Activated naive CD4-positive, alpha-beta T cell treated with anti-CD3 and anti-CD28 coated beads, Interleukin-2, amount 50 U/mL, for 24 hours (primary cell): ENCODE results near the gene MPO.

Experiments used
- H3K27ac Mint-ChIP-seq: one replicate; pipeline ENCODE4 v1.8.0; 2021; ENCODE audit warnings: mild to moderate bottlenecking, mixed read lengths
- H3K27me3 Mint-ChIP-seq: one replicate; pipeline ENCODE4 v1.8.0; 2021; ENCODE audit warnings: mixed read lengths
- H3K36me3 Mint-ChIP-seq: one replicate; pipeline ENCODE4 v1.8.0; 2021; ENCODE audit warnings: mixed read lengths
- H3K4me1 Mint-ChIP-seq: one replicate; pipeline ENCODE4 v1.8.0; 2021; ENCODE audit warnings: mixed read lengths
- H3K4me3 Mint-ChIP-seq: one replicate; pipeline ENCODE4 v1.8.0; 2021; ENCODE audit warnings: mild to moderate bottlenecking, mixed read lengths
- H3K9me3 Mint-ChIP-seq: one replicate; pipeline ENCODE4 v1.8.0; 2021; ENCODE audit warnings: mixed read lengths

Gene MPO, protein sequence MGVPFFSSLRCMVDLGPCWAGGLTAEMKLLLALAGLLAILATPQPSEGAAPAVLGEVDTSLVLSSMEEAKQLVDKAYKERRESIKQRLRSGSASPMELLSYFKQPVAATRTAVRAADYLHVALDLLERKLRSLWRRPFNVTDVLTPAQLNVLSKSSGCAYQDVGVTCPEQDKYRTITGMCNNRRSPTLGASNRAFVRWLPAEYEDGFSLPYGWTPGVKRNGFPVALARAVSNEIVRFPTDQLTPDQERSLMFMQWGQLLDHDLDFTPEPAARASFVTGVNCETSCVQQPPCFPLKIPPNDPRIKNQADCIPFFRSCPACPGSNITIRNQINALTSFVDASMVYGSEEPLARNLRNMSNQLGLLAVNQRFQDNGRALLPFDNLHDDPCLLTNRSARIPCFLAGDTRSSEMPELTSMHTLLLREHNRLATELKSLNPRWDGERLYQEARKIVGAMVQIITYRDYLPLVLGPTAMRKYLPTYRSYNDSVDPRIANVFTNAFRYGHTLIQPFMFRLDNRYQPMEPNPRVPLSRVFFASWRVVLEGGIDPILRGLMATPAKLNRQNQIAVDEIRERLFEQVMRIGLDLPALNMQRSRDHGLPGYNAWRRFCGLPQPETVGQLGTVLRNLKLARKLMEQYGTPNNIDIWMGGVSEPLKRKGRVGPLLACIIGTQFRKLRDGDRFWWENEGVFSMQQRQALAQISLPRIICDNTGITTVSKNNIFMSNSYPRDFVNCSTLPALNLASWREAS

DNA sequence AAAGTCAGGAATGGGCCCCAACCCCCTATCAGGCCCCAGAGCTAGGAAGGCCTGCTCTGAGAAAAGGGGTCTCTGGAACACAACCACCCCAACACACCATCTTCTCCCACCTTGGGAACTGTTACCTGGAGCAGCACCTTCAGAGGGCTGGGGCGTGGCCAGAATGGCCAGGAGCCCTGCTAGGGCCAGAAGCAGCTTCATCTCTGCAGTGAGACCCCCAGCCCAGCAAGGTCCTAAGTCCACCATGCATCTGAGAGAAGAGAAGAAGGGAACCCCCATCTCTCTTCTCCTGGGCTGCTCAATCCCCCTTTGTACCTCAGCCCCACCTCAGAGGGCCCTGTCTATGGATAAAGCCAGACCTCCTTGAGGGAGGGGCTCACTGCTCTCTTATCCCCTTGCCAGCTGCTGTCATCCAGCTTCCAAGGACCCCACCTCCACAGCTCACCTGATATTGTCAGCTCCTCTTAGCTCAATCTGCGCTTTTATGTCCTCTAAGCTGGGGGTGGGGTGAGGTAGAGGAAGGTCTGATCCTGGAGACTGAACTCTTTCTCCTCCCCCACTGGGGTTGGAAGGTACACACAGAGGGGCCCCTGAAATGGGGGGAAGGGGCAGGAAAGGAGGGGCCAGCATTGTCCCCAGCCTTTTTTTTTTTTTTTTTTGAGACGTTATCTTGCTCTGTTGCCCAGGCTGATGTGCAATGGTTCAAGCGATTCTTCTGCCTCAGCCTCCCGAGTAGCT lies at the start of gene MPO:
Gene MPO, minus strand, starts transcription at position 456 of the 738 bp plus-strand sequence. Its CDS starts 177 bp downstream, at position 279.
- Mint-ChIP-seq H3K27ac (no peak within 1 kb of the TSS), H3K9me3 (no peaks in the 10 kb centered on the region), H3K4me3 (no peak within 1 kb of the TSS), H3K36me3 (no peaks in the 10 kb centered on the region), H3K27me3 (peaks cover 10% of the 10 kb centered on the region), H3K4me1 (peaks cover 5% of the 10 kb centered on the region)

DNA sequence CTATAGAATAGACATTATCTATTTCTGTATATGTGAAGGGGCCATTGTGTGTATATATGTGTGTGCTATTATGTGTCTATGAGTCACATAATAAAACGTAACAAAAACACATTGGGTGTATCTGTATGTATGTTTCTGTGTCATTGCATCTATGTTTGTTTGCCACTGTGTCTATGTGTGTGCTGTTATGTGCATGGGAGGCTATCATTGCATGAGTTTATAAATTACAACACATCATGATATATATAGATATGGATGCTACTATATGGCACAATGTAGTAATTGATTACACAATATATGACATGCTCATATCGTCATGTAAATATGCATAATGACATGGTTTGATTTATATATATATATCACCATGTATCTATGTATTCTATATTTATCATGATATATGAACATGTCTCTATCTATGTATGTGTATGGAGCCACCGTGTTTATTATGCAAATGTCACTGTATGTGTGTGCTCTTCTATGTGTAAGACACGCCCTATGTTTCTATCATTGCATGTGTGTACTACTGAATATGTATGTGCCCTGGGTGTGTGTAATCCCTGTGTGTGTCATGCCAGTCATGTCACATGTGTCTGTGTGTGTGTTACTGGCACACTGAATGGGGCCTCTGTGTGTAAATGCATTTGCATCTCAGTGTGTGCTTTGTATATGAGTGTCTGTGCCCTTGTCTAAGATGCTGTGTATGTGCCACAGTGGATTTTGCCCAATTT lies 49.2 kb upstream of the MPO start:
- Mint-ChIP-seq H3K4me3 (peak overlapping the region; percentile 89), H3K9me3 (no peaks in the 10 kb centered on the region), H3K4me1 (peaks cover 43% of the 10 kb centered on the region), H3K36me3 (peaks cover 23% of the 10 kb centered on the region), H3K27ac (peak overlapping the region; percentile 96), H3K27me3 (no peaks in the 10 kb centered on the region)

DNA sequence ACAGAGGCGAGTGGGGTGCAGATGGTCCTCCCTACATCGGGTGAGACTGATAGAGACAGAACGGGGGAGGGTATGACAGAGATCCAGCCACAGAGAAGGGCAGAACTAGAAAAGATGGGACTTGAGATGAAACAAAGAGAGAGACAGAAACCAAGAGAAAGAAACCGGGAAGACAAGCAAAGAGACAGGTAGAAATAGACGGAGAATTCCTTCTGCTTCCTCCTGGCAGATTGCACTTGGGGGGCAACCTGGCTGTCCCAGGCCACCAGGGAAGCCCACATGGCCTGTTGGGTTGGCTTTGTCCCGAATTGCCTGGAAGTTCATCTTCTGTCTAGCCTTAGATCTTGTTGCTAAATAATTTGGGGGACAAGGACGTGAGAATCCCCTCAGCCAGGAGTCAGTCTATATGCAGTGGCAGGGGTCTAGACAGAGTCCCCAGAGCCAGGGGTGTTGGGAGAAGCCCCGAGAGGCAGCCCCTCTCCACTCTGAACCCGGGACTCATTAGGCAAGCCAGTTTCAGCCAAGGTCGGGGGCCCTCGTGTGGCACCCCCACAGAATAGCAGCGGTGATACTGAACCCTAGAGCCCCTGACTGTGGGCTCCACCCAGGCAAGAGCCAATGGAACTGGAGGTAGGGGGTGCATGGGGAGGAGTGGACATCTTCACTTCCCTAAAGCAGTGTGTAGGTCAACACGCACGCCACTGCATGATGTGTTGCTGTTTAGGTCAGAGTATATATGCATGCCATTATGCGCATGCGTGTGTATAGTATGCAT lies 48.5 kb upstream of the MPO start:
- Mint-ChIP-seq H3K9me3 (no peaks in the 10 kb centered on the region), H3K27me3 (no peaks in the 10 kb centered on the region), H3K36me3 (peaks cover 23% of the 10 kb centered on the region), H3K27ac (peak overlapping the region; percentile 96), H3K4me1 (peaks cover 39% of the 10 kb centered on the region), H3K4me3 (peak overlapping the region; percentile 89)

DNA sequence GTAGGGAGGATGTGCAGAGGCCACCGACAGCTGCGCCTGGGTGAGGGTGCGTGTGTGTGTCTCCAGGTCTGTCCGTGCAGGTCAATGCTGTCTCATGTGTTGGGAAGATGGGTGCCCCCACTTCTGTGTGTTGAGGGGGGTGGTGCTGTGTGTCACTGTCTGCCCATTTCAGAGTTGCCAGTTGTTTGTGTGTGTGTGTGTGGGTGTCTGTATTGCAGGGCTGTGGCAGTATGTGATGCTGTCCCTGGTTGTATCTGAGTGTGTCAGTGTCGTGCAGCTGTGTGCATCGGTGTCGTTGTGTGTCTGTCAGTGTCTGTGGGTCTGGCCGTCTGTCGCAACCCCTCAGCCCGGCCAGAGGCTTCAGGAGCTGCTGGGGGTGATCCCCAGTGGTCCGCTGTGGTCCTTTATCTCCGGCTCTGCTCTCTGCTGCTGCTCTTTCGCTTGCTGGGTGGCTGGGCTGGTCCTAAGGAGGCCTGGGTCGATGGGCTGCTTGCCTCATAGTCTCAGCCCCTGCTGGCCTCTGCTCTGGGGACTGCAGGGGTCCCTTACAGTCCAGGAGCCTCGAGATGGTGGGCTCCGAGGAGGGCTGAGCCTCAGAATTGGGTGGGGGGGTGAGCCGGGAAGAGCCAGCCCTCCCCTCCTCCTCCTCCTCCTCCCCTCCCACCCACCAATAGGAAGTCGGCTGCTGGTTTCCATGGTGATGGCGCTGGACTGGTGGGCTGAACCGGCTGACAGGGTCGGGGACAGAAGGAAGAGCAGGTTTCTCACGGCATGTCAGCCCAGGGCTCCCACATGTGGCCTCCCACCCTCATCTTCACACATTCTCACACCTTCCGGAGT lies 47.7 kb upstream of the MPO start, which contains the start of gene TSPOAP1:
Gene TSPOAP1, minus strand, starts transcription at position 601 of the 840 bp plus-strand sequence. CDS start 875 bp downstream, outside the sequence.
- Mint-ChIP-seq H3K4me1 (peaks cover 38% of the 10 kb centered on the region), H3K27me3 (no peaks in the 10 kb centered on the region), H3K9me3 (no peaks in the 10 kb centered on the region), H3K27ac (peak within 1 kb of the TSS; percentile 96), H3K36me3 (peaks cover 23% of the 10 kb centered on the region), H3K4me3 (peak within 1 kb of the TSS; percentile 89)

DNA sequence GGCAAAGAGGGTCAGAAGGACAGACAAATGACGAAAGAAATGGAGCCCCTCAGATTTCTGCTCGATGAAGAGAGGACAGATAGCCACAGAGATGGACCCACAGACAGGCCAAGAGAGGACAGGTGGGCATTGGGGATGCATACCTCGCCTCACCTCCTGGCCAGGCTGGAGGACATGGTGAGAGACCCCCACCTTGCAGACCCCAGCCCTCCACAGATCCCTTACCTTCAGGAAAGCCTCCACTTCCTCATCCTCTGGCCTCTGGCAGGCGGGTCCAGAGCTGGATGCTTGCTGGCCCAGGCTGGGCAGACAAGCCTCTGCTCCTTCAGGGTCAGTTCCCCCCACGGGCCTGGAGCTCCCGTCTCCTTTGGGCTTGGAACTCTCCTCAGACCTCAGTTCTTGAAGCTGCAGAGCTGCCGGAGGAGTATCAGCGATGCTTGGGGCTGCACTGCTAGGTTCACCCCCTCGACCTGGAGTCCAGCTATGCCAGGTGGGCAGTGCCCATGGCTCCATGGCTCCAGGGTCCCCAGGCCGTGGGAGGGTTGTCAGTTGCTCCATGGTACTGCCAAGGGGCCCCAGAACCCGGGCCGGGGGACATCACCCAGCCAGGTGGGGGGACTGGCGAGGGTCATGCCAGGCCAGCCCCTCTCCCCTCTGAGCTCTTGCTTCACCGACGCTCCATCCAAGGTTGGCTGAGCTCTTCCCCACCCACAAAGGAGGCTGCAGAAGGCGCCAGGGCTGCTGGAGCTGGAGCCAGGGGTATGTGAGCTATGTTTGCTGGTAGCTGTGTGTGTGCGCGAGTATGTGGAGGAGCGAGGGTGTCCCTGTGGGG lies 46.8 kb upstream of the MPO start:
- Mint-ChIP-seq H3K36me3 (peaks cover 23% of the 10 kb centered on the region), H3K27ac (peak overlapping the region; percentile 96), H3K27me3 (no peaks in the 10 kb centered on the region), H3K9me3 (no peaks in the 10 kb centered on the region), H3K4me3 (peak overlapping the region; percentile 89), H3K4me1 (peaks cover 38% of the 10 kb centered on the region)

DNA sequence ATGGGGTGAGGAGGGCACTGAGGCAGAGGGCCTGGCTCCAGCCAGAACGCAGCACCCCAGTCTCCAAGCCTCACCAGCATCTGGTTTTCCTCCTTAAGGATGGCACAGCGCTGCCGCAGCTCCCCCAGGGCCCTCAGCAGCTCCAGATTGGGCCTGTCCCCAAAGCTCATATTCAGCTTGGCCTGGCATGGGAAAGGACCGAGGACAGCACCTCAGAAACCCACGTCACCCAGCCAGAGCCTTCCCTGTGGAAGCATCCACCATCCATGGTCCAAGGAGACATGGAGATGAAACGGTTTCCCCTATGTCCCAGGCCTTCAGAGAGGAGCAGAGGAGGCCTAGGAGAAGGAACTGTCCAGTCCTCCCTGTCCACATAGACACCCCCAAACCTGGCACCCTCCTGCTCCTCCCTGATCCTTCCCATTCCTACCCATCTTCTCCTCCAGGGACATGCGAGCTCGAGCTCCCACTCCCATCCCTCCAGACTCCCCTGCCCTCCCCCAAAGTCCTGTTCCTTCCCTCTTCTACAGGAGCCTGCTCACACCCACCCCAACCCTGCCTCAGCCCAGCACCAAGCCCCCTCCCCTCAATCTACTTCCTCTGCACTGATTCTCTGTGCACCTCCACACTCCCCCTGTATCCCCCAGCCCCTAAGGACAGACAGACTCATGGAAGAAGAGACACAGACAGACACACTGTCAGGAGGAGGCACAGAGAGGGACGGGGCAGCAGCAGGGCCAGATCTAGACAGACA lies 46.1 kb upstream of the MPO start:
- Mint-ChIP-seq H3K27me3 (no peaks in the 10 kb centered on the region), H3K36me3 (peaks cover 18% of the 10 kb centered on the region)

DNA sequence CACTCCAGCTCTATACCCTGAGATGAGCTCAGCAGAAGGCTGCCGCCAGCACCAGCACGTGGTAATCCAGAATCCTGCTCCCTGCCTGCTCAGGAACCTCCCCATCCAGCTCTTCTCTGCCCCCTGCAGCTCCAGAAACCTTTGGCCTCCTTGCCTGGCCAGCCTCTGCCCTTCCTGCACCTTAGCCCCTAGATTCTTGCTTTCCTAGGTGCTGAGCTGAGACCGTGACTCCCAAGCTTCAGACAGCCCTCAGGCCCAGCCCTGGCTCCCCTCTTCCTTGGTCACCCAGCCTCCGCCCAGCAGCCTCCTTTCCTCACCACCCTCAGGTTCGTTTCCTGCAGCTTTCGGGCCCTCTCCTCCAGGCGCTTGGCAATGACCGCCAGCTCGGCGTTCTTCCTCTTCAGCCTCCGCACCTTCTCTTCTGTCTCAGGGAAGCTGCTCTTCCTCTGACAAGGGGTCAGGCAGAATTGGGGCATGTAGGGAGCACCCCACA lies 45.3 kb upstream of the MPO start:
- H3K4me1 Mint-ChIP-seq, result peaks cover 38% of the 10 kb centered on the region
- peak overlapping the region; percentile 15 for H3K27ac Mint-ChIP-seq
- H3K4me3 Mint-ChIP-seq, result peak overlapping the region; percentile 69
- no peaks in the 10 kb centered on the region for H3K9me3 Mint-ChIP-seq
- H3K36me3 Mint-ChIP-seq, result peaks cover 10% of the 10 kb centered on the region
- H3K27me3 Mint-ChIP-seq, result no peaks in the 10 kb centered on the region

More for the DNA sequence above, 46.1 kb upstream of the MPO start:
- Mint-ChIP-seq H3K4me3 (peak overlapping the region; percentile 89), H3K4me1 (peaks cover 38% of the 10 kb centered on the region), H3K9me3 (no peaks in the 10 kb centered on the region), H3K27ac (peak overlapping the region; percentile 88)

DNA sequence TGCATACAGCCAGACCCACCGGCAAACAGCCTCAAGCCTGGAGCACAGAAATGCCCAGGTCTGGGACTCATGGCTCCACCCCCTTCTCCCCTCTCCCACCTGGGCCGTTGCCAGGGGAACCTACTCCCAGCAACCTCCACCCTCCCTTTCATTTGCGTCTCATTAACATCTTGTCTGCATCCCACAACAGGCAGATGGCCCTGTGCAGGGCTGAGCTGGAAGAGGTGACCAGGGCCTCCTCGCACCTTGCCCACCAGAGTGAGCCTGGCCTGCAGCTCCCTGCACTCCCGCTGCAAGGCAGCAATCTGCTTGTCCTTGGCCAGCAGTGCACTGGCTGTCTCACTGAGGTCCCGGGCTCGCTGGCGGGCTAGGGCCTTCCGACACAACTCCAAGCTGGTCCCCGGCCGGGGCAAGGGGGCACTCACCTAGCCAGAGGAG lies 44.6 kb upstream of the MPO start:
- Mint-ChIP-seq H3K36me3 (peaks cover 4% of the 10 kb centered on the region), H3K9me3 (no peaks in the 10 kb centered on the region), H3K27me3 (no peaks in the 10 kb centered on the region), H3K4me3 (no peak overlapping the region), H3K4me1 (peaks cover 38% of the 10 kb centered on the region), H3K27ac (peak overlapping the region; percentile 67)

DNA sequence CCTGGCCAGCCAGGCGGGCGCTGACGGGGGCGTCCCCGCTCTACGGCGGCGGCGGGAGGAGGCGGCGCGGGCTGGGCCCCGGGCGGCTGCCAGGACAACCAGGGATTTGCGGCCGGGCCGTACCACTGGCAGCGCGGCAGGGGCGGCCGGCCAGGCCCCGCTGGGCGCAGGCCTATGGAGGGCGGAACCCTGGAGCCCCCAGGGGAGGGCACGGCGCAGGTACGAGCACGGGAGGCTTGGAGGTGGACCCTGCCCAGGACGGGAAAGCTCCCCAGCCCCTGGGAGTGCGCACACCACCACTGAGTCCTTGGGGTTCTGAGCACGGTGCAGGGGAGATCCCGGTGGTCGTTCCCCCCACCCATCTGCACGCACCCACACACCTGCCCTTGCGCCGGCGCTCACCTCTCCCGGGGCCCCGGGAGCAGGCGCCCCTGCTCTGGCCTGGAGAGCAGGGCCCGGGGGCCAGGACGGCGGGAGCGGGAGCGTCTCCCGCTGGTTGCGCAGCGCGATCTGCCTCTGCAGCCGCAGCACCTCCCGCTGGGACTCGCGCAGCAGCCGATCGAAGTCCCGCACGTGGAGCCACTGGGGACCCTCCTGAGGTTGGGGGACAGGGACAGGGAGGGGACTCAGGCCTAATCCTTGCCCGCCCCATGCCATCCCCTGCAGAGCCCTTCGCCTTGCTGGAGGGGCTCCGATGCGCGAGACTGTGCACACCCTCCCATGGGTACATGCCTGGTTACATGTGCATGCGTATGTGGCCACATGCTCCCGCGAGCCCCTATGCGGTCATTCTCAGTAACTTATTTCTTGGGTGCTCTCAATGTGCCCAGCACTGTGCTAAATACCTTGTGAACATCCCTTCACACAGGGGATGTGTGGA lies 43.9 kb upstream of the MPO start:
- H3K27me3 Mint-ChIP-seq, result no peaks in the 10 kb centered on the region
- peaks cover 2% of the 10 kb centered on the region for H3K36me3 Mint-ChIP-seq
- no peak overlapping the region for H3K4me3 Mint-ChIP-seq
- H3K27ac Mint-ChIP-seq, result peak overlapping the region; percentile 67
- peaks cover 38% of the 10 kb centered on the region for H3K4me1 Mint-ChIP-seq
- no peaks in the 10 kb centered on the region for H3K9me3 Mint-ChIP-seq

DNA sequence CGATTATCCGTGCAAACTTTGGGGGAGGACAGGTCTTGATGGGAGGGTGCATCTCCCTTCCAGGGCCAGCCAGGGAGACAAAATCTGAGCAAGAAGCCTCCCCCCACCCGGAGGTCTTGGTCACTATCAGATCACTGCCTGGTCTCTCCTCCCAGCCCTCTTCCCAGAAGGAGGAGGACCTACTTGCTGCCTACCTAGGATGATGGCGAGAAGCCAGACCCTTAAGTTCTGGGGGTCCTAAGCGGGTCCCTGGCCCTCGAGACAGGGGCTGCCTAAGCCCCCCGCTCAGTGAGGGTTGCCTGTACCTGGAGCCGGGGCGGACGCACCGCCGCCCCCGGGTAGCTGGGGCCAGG lies 43.3 kb upstream of the MPO start:
- Mint-ChIP-seq H3K36me3 (peaks cover 2% of the 10 kb centered on the region), H3K27ac (peak overlapping the region; percentile 30), H3K27me3 (no peaks in the 10 kb centered on the region), H3K9me3 (no peaks in the 10 kb centered on the region), H3K4me1 (peaks cover 34% of the 10 kb centered on the region), H3K4me3 (no peak overlapping the region)

DNA sequence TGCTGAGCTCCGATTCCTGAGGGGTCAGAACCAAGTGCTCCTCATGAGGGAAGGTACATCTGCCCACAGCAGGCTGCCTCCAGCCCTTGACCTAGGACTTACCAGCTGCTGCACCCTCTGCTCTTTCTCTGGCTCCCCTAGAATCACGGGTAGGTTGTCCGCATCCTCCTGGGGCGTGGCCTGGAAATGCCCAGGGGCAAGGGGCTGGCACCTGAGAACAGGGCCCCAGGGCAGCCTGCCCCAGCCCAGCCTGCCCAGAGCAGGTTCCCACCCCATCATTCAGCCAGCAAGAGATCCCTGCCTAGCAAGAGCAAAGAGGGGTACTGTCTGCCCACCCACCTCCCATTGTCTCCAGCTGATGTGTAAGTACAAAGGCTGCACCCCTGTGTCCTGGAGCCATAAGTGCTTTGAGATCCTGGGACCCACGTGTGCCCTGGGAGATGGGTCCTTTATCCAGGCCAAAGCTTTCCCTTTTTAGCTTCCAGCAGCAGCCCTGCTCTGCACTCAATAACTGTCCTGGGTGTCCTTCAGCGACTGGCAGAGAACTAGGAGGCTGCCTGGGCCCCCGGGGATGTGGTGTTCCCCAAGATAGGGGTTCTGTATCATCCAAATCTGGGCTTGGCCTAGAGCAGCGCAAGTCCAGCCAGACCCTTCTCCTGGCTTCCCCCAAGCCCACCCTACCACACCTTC lies 42.8 kb upstream of the MPO start:
- H3K4me3 Mint-ChIP-seq, result no peak overlapping the region
- H3K9me3 Mint-ChIP-seq, result no peaks in the 10 kb centered on the region
- H3K27me3 Mint-ChIP-seq, result no peaks in the 10 kb centered on the region
- no peaks in the 10 kb centered on the region for H3K36me3 Mint-ChIP-seq
- peaks cover 30% of the 10 kb centered on the region for H3K4me1 Mint-ChIP-seq
- H3K27ac Mint-ChIP-seq, result peak overlapping the region; percentile 51
